Progenitor cell of endocrine pancreas (in vitro differentiated cells): Measurements from ENCODE around the gene SAMD4B. TPM values are rescaled to one million over a fixed set of nuclear protein-coding genes. Genes with fewer than 3 reads are reported as not detected.

Experiments used
- DNase-seq: peaks from one replicate; pipeline ENCODE4 v3.0.0; 2021; ENCODE audit warnings: low spot score; ENCODE audit not compliant: unreplicated experiment
- H3K27ac Mint-ChIP-seq: 2 replicates; pipeline ENCODE4 v1.8.0; 2021; ENCODE audit warnings: mild to moderate bottlenecking, moderate library complexity, mixed read lengths
- H3K27me3 Mint-ChIP-seq: 2 replicates; pipeline ENCODE4 v1.8.0; 2021; ENCODE audit warnings: mixed read lengths
- H3K36me3 Mint-ChIP-seq: 2 replicates; pipeline ENCODE4 v1.8.0; 2022; ENCODE audit warnings: mixed read lengths; ENCODE audit not compliant: insufficient read depth
- H3K4me1 Mint-ChIP-seq: 2 replicates; pipeline ENCODE4 v1.8.0; 2021; ENCODE audit warnings: low read depth, mixed read lengths
- H3K4me3 Mint-ChIP-seq: 2 replicates; pipeline ENCODE4 v1.8.0; 2021; ENCODE audit warnings: low read depth, mild to moderate bottlenecking, moderate library complexity, mixed read lengths
- H3K9me3 Mint-ChIP-seq: 2 replicates; pipeline ENCODE4 v1.8.0; 2021; ENCODE audit warnings: low read depth, mixed read lengths
- total RNA-seq: library from RNA; stranded (reverse); gene quantifications from 2 replicates; pipeline ENCODE4 v1.2.1, GENCODE V29; 2021
- TF ChIP-seq, protein P1 (sequence below): fragments of 200-600 bp; sonication (generic); IDR thresholded peaks from one replicate; pipeline ENCODE4 v1.5.0; 2021; ENCODE audit warnings: antibody characterized with exemption, mild to moderate bottlenecking; ENCODE audit not compliant: unreplicated experiment

SAMD4B gene
- total RNA-seq, 1 donor from 2014 or later = 152 TPM

DNA sequence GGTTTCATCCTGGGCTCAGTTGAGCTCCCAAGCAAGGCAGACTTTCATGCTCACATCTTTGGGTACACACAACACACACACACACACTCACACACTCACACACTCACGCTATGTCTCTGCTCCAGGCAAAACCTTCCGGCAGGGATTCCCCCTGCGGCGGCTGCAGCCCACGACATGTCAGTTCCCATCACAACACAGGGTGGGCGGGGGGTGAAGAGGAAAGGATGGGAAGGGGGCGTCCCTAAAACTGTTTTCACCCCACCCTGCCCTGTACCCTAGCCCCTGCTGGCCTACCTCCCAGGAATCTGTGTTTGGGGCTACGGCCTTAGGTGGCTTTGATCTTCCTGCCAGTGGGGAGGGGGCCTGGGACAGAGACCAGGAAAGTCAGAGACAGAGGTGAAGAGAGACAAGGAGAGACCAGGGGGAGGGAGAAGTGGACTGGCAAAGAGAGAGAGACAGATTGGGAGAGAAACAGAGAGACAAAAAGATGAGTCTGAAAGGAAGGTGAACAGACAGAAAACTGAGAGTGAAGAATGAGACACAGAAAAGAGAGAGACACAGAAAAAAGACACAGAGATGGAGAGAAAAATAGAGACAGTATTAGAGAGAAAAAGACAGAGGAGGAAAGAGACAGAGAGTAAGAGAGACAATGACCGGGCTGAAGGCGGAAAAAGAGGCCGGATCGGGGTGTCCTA lies 25.4 kb upstream of the SAMD4B start:
- Mint-ChIP-seq H3K4me3 (no peak overlapping the region), H3K36me3 (peaks cover 8% of the 10 kb centered on the region), H3K27me3 (peaks cover 33% of the 10 kb centered on the region), H3K4me1 (peaks cover 9% of the 10 kb centered on the region), H3K9me3 (no peaks in the 10 kb centered on the region), H3K27ac (no peak overlapping the region)
- TF ChIP-seq, protein P1, sequence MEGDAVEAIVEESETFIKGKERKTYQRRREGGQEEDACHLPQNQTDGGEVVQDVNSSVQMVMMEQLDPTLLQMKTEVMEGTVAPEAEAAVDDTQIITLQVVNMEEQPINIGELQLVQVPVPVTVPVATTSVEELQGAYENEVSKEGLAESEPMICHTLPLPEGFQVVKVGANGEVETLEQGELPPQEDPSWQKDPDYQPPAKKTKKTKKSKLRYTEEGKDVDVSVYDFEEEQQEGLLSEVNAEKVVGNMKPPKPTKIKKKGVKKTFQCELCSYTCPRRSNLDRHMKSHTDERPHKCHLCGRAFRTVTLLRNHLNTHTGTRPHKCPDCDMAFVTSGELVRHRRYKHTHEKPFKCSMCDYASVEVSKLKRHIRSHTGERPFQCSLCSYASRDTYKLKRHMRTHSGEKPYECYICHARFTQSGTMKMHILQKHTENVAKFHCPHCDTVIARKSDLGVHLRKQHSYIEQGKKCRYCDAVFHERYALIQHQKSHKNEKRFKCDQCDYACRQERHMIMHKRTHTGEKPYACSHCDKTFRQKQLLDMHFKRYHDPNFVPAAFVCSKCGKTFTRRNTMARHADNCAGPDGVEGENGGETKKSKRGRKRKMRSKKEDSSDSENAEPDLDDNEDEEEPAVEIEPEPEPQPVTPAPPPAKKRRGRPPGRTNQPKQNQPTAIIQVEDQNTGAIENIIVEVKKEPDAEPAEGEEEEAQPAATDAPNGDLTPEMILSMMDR = no peak
- DNase-seq = no peak

DNA sequence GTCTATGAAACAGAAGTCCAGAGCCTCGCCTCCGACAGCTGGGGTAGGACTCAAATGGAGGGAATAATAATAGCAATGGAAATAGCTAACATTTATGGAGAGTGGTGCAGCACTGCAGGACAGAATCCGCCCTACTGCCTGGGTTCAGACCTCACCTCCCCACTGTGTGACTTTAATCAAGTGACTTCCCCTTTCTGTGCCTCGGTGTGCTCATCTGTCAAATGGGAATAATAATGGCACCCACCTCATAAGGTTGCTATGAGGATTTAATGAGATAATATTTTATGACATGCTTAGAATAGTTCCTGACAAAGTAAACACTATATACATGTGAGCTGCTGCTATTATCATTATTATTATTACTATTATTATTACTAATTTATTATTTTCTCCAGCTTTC lies 24.7 kb upstream of the SAMD4B start:
- peaks cover 6% of the 10 kb centered on the region for H3K36me3 Mint-ChIP-seq
- peaks cover 34% of the 10 kb centered on the region for H3K27me3 Mint-ChIP-seq
- TF ChIP-seq, protein P1 = no peak
- no peak for DNase-seq
- H3K4me1 Mint-ChIP-seq = peaks cover 9% of the 10 kb centered on the region
- no peaks in the 10 kb centered on the region for H3K9me3 Mint-ChIP-seq
- H3K4me3 Mint-ChIP-seq = no peak overlapping the region
- H3K27ac Mint-ChIP-seq = no peak overlapping the region

DNA sequence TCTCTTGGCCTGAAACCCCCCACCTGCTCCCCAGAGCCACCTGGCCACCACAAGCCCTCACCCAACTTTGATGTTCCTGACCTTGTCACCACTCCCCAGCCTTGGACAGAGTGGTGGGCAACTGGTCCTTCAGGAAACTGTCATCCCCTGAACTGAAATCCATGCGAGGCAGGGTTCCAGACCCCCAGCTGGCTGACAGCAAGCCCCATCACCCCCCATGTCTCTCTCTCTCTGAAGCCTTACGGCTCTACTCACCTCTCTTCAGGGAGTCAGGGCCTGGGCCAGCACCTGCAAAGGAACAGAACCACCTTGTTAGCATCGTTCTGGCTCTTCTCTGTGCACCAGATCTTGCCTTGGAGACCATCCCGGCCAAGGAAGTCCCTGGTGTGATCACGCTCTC lies 24.1 kb upstream of the SAMD4B start:
- Mint-ChIP-seq H3K4me3 (no peak overlapping the region), H3K9me3 (no peaks in the 10 kb centered on the region), H3K27ac (no peak overlapping the region), H3K4me1 (peaks cover 9% of the 10 kb centered on the region), H3K27me3 (peaks cover 40% of the 10 kb centered on the region), H3K36me3 (peaks cover 5% of the 10 kb centered on the region)
- TF ChIP-seq, protein P1 = no peak
- DNase-seq = no peak

DNA sequence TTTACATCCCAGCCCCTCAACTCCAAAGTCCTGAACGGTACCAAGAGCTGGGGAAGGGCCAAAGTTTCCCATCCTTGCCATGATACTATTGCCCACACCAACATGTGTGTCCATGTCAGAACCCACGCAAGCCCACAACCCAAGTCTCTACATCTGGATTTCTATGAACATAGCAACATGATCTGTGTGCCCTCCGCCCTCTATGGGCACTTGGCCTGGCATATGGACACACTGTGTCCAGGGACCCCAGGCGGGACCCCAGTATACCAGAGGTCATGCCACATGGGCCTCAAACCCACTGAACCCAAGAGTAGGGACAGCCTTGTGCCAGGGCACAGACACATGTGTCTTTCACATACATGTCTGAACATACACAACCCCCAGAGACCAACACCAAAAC lies 23.5 kb upstream of the SAMD4B start:
- H3K4me1 Mint-ChIP-seq = peaks cover 9% of the 10 kb centered on the region
- H3K27me3 Mint-ChIP-seq = peaks cover 42% of the 10 kb centered on the region
- no peaks in the 10 kb centered on the region for H3K9me3 Mint-ChIP-seq
- no peak for DNase-seq
- peak overlapping the region; percentile 79 for H3K4me3 Mint-ChIP-seq
- peaks cover 3% of the 10 kb centered on the region for H3K36me3 Mint-ChIP-seq
- TF ChIP-seq, protein P1 = no peak
- H3K27ac Mint-ChIP-seq = no peak overlapping the region

DNA sequence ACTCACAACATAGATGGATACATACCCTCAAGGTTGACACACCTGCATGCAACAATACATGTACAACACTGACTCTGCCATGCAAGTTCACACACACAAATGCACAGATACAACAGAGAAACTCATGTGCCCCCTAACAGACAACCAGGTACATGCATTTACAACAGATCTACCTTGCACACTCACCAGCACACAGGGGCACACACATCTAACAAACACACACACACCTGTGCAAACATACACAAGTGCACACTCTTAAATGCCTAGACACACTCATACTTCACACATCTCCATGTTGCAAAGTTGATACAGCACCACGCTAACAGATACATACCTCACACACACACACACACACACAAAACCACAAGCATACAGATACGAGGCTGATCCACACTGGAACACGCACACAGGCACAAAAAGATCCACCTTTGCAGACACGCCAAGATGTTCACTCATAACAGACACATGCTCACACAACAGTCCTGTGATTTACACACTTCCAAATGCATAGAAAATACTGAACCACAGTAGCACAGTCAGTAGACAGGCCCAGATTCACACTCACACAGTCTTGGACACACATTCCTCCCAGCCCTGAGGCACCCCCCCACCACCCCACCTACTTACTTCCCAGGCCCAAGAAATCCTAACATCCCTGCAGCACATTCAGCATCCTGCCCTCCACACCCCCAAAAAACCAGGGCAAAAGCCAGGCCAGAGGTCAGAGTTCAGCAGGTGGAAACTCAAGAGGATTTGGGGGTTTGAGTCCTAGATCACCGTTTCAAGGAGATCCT lies 22.9 kb upstream of the SAMD4B start:
- TF ChIP-seq, protein P1 = no peak

More for the DNA sequence above, 22.9 kb upstream of the SAMD4B start:
- Mint-ChIP-seq H3K4me3 (peak overlapping the region; percentile 79), H3K27ac (peak overlapping the region; percentile 0), H3K36me3 (peaks cover 3% of the 10 kb centered on the region), H3K27me3 (peaks cover 47% of the 10 kb centered on the region), H3K4me1 (peaks cover 9% of the 10 kb centered on the region), H3K9me3 (no peaks in the 10 kb centered on the region)
- no peak for DNase-seq
